Hepatocyte (in vitro differentiated cells): ENCODE measurements around the gene KIF9. TPM values are rescaled to one million over a fixed set of nuclear protein-coding genes. Genes with fewer than 3 reads are reported as not detected.
"Not testable (repeated sequence)": the region's sequence is repeated elsewhere in the genome, so short reads cannot be mapped to it uniquely, and the experiment has no call there.

Experiments
- DNase-seq: peaks from one replicate; pipeline ENCODE4 v3.0.0-alpha.2; 2016; ENCODE audit warnings: low spot score
- H2AFZ ChIP-seq: fragments of 200-600 bp; sonication (generic); 2 replicates; pipeline ENCODE4 v1.6.0; 2016; ENCODE audit warnings: antibody characterized with exemption, mild to moderate bottlenecking
- H3K27ac ChIP-seq: fragments of 200-600 bp; sonication (generic); 2 replicates; pipeline ENCODE4 v1.5.1; 2016; ENCODE audit warnings: mild to moderate bottlenecking
- H3K27me3 ChIP-seq: fragments of 200-600 bp; sonication (generic); 2 replicates; pipeline ENCODE4 v1.6.1; 2016
- H3K36me3 ChIP-seq: fragments of 200-600 bp; sonication (generic); replicated peaks from 2 replicates; pipeline ENCODE4 v1.5.1; 2016; ENCODE audit warnings: low read depth; ENCODE audit not compliant: insufficient read depth
- H3K4me1 ChIP-seq: fragments of 200-600 bp; sonication (generic); 2 replicates; pipeline ENCODE4 v1.5.1; 2016; ENCODE audit warnings: mild to moderate bottlenecking, moderate library complexity; ENCODE audit not compliant: insufficient read depth
- H3K4me2 ChIP-seq: fragments of 200-600 bp; sonication (generic); 2 replicates; pipeline ENCODE4 v1.6.0; 2016
- H3K4me3 ChIP-seq: fragments of 200-600 bp; sonication (generic); 2 replicates; pipeline ENCODE4 v1.5.1; 2016; ENCODE audit warnings: mild to moderate bottlenecking
- H3K79me2 ChIP-seq: fragments of 200-600 bp; sonication (generic); 2 replicates; pipeline ENCODE4 v1.6.0; 2017; ENCODE audit warnings: mild to moderate bottlenecking
- H3K9me2 ChIP-seq: fragments of 200-600 bp; sonication (generic); replicated peaks from 2 replicates; pipeline ENCODE4 v1.6.0; 2017; ENCODE audit warnings: mild to moderate bottlenecking; ENCODE audit not compliant: insufficient read depth
- H3K9me3 ChIP-seq: fragments of 200-600 bp; sonication (generic); 2 replicates; pipeline ENCODE4 v1.5.1; 2016; ENCODE audit warnings: low read depth, mild to moderate bottlenecking
- H4K20me1 ChIP-seq: fragments of 200-600 bp; sonication (generic); 2 replicates; pipeline ENCODE4 v1.6.0; 2016; ENCODE audit warnings: mild to moderate bottlenecking; ENCODE audit not compliant: insufficient read depth, poor library complexity, severe bottlenecking
- EZH2 ChIP-seq: fragments of 200-600 bp; sonication (generic); IDR thresholded peaks from 2 replicates; pipeline ENCODE4 v1.6.1; 2016; ENCODE audit warnings: antibody characterized with exemption, mild to moderate bottlenecking, borderline replicate concordance
- EZH2phosphoT487 ChIP-seq: fragments of 200-600 bp; sonication (generic); IDR thresholded peaks from one replicate; pipeline ENCODE4 v1.6.1; 2018; ENCODE audit warnings: antibody characterized with exemption, mild to moderate bottlenecking, low read depth, moderate library complexity; ENCODE audit not compliant: unreplicated experiment, severe bottlenecking
- WGBS: methylation state at CpG from one replicate; pipeline ENCODE4 v1.1.6; 2016; ENCODE audit warnings: low lambda C conversion rate; ENCODE audit errors: missing lambda C conversion rate; 5-methylcytosine and 5-hydroxymethylcytosine counted together
- polyA plus RNA-seq: library from polyadenylated mRNA; unstranded; fragments of >200 nt; fragmentation: Nextera tagmentation; extraction: Ambion mirVana; gene quantifications from 2 replicates; pipeline ENCODE4 v1.2.1, GENCODE V29; 2016
- total RNA-seq: library from RNA; depleted of rRNA; stranded (reverse); fragments of >200 nt; gene quantifications from 2 replicates; pipeline ENCODE4 v1.2.3, GENCODE V29; 2014
- TF ChIP-seq, protein P1 (sequence below): fragments of 200-600 bp; sonication (generic); IDR thresholded peaks from 2 replicates; pipeline ENCODE4 v1.5.1; 2016; ENCODE audit warnings: antibody characterized with exemption, mild to moderate bottlenecking; ENCODE audit not compliant: poor library complexity

KIF9 gene
- total and polyA plus RNA-seq, 2 experiments from 2014 or later, result 4.2 to 5.3 TPM

DNA sequence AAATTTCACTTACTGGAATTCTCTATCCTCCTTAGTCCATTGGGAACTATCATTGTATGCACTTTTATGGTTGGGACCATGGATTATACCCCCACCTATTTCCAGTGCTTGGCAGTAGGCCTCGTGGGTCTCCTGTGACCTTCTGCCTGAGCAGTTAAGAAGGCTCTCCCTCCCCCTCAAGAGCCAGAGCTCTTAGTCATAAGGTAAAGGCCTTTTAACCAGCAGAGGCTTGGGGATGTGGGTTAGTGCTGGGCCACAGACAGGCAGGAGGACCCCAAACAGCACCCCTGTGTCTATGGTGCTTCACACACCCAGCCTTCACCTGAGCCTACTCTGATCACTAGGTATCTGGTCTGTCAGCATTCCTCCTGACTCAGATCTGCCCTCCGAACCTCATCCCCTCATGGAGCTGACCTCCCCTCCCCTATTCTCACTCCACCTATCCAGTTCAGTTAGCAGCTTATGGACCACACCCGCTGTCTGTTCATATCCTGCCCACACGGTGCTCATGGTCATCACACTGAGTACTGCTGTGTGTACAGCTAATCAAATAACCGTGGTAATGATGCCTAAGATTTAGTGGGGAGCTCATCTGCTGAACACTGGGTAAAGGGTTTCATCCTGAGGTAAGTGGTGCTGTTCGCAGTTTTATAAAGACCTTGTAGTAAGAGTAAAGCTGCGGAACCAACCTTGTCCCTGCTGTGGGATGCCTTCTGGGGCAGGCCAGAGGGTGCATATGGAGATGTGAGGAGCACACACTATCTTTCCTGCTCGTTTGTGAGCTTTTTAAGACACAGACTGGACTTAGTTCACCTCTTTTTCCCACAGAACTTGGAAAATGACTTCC, 41.1 kb upstream of the KIF9 start:
- no peak for TF ChIP-seq EZH2phosphoT487
- no peak for TF ChIP-seq EZH2
- TF ChIP-seq, protein P1, sequence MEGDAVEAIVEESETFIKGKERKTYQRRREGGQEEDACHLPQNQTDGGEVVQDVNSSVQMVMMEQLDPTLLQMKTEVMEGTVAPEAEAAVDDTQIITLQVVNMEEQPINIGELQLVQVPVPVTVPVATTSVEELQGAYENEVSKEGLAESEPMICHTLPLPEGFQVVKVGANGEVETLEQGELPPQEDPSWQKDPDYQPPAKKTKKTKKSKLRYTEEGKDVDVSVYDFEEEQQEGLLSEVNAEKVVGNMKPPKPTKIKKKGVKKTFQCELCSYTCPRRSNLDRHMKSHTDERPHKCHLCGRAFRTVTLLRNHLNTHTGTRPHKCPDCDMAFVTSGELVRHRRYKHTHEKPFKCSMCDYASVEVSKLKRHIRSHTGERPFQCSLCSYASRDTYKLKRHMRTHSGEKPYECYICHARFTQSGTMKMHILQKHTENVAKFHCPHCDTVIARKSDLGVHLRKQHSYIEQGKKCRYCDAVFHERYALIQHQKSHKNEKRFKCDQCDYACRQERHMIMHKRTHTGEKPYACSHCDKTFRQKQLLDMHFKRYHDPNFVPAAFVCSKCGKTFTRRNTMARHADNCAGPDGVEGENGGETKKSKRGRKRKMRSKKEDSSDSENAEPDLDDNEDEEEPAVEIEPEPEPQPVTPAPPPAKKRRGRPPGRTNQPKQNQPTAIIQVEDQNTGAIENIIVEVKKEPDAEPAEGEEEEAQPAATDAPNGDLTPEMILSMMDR, result no peak
- Histone ChIP-seq H4K20me1 (no peaks in the 10 kb centered on the region), H3K4me2 (no peak overlapping the region)

DNA sequence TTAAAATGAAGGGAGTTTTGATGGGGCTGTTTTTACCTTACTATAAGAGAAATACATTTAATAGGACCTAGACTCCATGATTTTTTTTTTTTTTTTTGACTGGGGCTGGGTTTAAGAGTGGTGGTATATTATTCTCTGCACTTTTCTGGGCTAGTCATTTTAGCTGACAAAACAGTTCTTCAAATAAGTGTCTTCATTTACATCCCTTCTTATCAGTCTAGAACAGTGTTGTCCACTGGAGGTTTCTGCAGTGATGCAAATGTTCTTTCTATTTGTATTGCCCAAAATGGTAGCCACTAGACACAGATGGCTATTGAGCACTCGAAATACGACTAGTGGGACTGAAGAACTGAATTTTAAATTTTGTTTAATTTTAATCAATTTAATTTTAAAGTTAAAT, 37.4 kb upstream of the KIF9 start:
- H3K27ac ChIP-seq, result no peak overlapping the region
- TF ChIP-seq EZH2phosphoT487, result no peak
- no peak for TF ChIP-seq EZH2
- TF ChIP-seq, protein P1, result no peak
- H3K27me3 ChIP-seq, result no peaks in the 10 kb centered on the region
- H3K4me3 ChIP-seq, result no peak overlapping the region
- no peak overlapping the region for H2AFZ ChIP-seq
- no peaks in the 10 kb centered on the region for H4K20me1 ChIP-seq
- no peaks in the 10 kb centered on the region for H3K4me1 ChIP-seq
- H3K9me2 ChIP-seq, result no peaks in the 10 kb centered on the region
- H3K79me2 ChIP-seq, result no peaks in the 10 kb centered on the region
- no peak overlapping the region for H3K4me2 ChIP-seq
- 48% methylated on average over 2 of the region's 2 CpGs for WGBS
- DNase-seq, result no peak
- H3K36me3 ChIP-seq, result no peaks in the 10 kb centered on the region
- no peaks in the 10 kb centered on the region for H3K9me3 ChIP-seq

More for the DNA sequence above, 41.1 kb upstream of the KIF9 start:
- no peaks in the 10 kb centered on the region for H3K36me3 ChIP-seq
- H3K9me2 ChIP-seq, result no peaks in the 10 kb centered on the region
- peak overlapping the region; percentile 13 for H3K27ac ChIP-seq
- H2AFZ ChIP-seq, result no peak overlapping the region
- H3K79me2 ChIP-seq, result no peaks in the 10 kb centered on the region
- no peaks in the 10 kb centered on the region for H3K9me3 ChIP-seq
- no peak overlapping the region for H3K4me3 ChIP-seq
- peak; percentile 19 for DNase-seq
- H3K27me3 ChIP-seq, result no peaks in the 10 kb centered on the region
- H3K4me1 ChIP-seq, result no peaks in the 10 kb centered on the region
- 78% methylated on average over 8 of the region's 8 CpGs for WGBS

DNA sequence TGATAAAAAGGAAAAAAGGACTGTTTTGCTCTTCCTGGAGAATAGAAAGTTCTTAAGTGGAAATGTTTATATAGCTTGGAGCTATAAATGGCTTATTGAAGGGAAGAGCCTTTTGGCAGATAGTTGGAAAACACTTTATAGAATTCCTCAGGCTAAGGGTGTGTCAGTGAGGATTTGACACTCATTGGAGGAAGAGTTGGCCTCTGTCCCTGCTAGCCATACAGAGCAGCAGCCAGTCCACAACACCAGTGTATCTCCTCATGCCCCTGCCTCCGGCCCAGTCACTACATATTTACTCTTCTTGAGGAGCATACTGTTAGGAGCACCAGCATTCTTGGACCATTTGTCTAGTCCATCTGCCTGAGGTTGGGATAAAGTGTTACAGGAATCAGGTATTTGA, 36.3 kb upstream of the KIF9 start:
- H4K20me1 ChIP-seq, result no peaks in the 10 kb centered on the region
- H3K4me3 ChIP-seq, result no peak overlapping the region
- H3K4me2 ChIP-seq, result peak overlapping the region; percentile 43
- H3K9me2 ChIP-seq, result no peaks in the 10 kb centered on the region
- no peak for TF ChIP-seq EZH2
- no peak for TF ChIP-seq EZH2phosphoT487
- TF ChIP-seq, protein P1, result no peak
- H3K79me2 ChIP-seq, result no peaks in the 10 kb centered on the region
- H3K9me3 ChIP-seq, result no peaks in the 10 kb centered on the region
- WGBS, result 64% methylated on average over 1 of the region's 1 CpG
- no peaks in the 10 kb centered on the region for H3K27me3 ChIP-seq
- no peaks in the 10 kb centered on the region for H3K4me1 ChIP-seq
- peak overlapping the region; percentile 44 for H3K27ac ChIP-seq
- no peaks in the 10 kb centered on the region for H3K36me3 ChIP-seq
- DNase-seq, result no peak
- H2AFZ ChIP-seq, result no peak overlapping the region

DNA sequence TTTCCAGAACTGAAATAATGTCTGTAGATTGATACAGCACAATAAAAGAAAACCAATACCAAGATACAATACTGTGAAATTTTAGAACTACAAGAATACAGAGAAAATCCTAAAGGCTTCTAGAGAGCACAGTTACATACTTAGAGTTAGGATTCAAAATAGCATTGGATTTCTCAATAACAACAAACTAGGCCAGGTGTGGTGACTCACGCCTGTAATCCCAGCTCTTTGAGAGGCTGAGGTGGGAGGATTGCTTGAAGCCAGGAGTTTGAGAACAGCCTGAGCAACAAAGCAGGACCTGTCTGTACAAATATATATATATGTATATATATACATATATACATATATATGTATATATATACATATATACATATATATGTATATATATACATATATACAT, 33.6 kb upstream of the KIF9 start:
- WGBS, result 96% methylated on average over 1 of the region's 1 CpG
- not testable (repeated sequence) for H3K4me3 ChIP-seq, H3K36me3 ChIP-seq, H3K79me2 ChIP-seq, H3K27me3 ChIP-seq, DNase-seq, H2AFZ ChIP-seq, H3K9me3 ChIP-seq, H3K9me2 ChIP-seq, H3K4me1 ChIP-seq, H3K27ac ChIP-seq, H4K20me1 ChIP-seq, H3K4me2 ChIP-seq
